ENCODE data around the gene TMA7.
"Not testable (repeated sequence)": the region's sequence is repeated elsewhere in the genome, so short reads cannot be mapped to it uniquely, and the experiment has no call there.

Gene TMA7

DNA sequence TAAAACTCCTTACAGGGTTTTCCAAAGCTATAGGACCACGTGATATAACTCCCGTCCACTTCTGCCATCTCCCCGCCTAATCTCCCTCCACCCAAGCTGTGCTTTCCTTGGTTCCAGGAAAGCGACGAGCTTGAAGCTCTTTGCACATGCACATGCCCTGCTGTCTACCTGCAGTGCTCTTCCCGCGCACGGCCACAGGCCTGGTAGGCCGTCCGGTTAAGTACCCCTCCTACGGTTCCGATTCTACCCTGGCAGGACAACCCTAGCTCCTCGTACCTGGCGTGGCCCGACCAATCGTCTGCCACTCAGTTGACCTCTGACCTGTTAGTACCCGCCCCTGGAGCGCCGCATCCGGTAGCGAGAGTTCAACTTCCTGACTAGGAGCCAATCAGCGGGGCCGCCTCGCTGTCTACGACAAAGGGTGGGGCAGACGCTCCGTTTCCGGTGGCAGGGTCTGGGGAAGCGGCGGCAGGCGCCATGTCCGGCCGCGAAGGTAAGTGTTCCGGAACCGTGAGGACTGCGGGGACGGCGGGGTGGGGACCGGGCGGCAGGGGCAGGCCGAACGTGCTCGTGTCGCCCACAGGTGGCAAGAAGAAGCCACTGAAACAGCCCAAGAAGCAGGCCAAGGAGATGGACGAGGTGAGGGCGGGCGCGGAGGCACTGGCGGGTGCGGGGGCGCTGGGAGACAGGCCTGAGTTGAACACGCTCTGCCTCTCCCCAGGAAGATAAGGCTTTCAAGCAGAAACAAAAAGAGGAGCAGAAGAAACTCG, at the start of gene TMA7, which contains the start of gene CCDC51:
TSS of gene TMA7 (plus strand) at position 438 of the 770 bp plus-strand sequence. CDS start at position 478, 40 bp downstream.
TSS of gene CCDC51 (minus strand) at position 300 of the 770 bp plus-strand sequence. CDS start 4,991 bp downstream, outside the sequence.
- peak; percentile 99 for DNase-seq (ENCODE audit: low spot score)

DNA sequence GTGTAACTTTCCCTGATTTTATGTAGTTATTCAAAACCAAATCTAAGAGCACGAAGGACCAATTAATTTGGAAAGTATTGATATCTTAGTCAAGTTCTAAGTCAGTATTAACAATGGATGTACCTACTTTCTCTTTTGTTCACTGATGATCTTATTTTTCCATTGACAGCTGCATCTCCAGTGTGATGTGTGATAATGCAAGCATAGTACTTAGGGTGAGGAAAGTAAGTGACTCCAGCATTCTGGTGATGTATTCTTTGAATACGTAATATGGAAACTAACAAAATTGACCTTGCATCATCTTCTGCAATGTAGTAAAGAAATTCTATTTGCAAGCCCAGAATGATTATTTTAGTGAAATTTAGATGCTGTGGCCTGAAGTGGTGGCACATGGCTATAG, 45.7 kb upstream of the TMA7 start:
- no peak for DNase-seq (ENCODE audit: low spot score)

DNA sequence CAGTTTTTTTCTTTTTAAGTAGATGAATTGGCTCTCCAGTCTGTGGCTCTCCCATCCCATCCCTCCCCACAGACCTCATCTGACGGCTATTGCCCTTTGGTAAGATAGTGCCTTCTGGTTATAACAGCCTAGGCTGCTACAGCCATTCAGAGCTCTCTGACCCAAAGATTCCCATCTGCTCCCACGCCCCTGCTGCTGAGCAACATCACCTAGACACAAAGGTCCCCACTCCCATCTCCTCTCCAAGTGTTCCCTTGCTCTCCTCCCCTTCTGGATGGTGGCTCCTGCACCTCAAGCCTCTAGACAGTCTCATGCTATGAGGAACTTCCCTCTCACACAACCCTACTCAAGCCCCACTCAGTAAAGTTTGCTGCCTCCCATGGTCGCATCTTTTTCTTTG, 44.3 kb upstream of the TMA7 start:
- no peak for DNase-seq (ENCODE audit: low spot score)

DNA sequence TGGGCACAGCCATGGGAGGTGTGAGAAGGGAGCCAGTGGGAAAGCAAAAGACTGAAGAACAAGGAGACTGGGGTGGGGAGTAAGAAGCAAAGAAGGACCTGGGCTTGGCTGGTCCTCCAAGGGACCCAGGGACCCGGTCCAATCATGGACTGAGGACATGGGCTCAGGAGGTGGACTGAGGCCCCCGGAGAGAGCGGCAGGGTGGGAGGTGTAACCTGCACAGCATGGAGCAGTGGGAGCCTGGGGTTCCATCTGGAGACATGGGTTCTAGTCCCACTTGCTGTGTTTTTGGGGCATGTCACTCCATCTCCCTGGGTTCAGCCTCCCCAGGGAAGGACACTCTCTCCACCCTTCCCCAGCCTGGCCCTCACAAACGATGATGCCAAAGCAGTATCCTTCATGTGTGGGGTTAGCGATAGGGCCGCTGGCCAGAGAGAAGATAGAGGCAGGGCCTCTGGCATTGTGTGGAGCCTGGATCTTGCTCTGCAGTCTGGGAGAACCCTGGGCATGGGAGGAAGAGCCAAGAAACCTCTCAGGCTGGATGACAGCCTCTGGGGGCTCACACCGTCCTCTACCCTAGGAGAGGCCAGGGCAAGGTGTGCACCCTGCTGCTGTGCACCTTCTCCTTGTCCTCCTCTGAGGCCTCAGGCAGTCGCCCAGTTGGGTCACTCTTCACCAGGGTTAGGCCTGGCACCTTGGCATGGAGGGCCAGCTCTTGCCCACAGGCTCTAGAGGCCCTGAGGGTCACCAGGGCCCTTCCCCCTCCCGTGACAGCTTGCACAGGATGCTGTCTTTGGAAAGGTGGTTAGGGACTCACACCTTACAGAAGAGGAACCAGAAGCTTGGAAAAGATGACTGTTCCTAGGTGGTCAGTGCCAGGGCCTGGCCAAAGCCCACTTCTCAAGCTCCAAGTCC, 42.0 kb upstream of the TMA7 start:
- no peak for DNase-seq (ENCODE audit: low spot score)

DNA sequence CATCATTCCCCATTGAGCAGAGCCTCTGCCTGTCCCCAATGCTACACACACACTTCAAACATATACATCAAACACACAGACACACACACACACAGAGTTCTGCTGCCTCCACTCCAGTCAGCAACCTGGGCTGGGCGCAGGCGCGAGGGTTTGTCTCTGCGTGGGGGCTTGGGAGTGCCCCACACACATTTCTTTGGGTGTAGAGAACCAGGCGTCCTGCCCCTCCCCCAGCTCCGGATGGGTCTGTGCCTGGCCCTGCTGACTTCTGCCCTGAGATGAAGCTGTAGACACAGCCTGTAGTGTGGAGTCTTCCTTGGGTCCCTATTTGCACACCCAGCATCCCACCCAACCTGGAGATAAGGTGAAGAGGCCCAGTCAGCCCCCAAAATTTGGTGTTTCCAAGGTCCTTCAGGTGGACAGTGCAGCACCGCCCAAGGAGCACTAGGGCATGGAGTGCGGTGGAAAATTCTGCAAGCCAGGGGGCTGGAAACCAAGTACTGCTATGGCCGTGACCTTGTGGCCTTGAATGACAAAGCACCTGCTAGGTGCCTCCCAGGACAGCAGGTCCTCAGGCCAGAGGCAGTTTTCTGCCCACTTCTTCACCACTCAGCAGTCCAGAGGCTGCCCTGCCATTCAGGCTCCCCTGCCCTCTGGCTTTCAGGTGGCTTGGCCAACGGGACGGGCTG, 41.2 kb upstream of the TMA7 start:
- DNase-seq (ENCODE audit: low spot score), result no peak

DNA sequence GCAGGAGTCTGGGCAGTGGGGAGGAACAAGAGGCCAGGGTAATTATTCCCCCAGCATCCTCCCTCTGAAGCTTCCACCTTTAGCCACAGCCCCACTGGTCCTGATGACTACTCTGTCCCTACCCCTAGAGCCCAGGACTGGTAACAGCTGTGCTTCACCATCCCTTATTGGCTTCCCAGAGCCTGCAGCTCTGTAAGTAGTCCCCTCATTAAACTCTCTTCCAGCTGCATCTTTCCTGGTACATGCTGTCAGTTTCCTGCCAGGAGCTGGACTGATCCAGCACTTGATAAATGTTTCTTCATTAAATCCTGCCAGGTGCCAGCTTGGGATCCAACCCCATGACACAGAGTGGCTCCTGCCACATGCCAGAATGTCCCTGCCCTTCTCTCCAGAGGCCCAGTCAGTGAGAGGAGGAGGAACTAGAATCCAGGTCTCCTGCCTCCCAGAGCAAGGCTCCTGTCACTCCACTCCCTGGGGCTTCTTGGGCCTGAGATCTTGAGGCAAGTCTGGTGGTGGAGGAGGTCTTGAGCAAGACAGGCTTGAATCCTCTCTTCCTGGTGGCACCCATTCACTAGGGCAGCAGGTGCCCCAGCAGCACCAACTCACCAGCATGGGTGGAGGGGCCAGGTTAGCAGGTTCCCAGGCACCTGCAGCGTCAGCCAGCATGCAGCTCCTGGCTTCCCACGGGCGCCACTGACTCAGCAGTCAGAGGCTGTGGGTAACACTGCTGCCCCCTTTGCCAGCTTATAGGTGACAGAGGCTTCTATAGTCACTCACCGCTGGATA, 40.5 kb upstream of the TMA7 start:
- peak; percentile 2 for DNase-seq (ENCODE audit: low spot score)

DNA sequence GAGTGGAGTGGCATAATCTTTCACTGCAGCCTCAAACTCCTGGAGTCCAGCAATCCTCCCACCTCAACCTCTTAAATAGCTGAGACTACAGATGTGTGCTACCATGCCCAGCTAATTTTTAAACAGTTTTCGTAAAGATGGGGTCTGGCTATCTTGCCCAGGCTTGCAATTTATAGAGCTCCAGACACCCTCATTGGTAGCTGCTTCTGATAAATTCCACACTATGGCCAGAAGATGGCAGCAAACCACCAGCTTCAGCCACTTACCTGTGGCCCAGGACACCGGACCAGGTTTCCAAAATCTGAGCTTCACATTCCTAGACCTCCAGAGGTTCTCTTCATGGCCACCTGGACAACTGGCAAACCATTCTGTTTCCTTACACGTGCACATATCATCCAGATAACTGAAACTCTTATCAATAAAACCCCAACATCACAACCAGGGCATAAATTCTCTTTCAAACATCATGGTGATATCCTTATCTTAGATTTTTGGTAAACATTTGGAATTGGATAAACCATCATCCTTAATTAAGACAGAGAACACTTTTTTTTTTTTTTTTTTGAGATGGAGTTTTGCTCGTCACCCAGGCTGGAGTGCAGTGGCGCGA, 39.1 kb upstream of the TMA7 start:
- peak; percentile 87 for DNase-seq (ENCODE audit: low spot score)

DNA sequence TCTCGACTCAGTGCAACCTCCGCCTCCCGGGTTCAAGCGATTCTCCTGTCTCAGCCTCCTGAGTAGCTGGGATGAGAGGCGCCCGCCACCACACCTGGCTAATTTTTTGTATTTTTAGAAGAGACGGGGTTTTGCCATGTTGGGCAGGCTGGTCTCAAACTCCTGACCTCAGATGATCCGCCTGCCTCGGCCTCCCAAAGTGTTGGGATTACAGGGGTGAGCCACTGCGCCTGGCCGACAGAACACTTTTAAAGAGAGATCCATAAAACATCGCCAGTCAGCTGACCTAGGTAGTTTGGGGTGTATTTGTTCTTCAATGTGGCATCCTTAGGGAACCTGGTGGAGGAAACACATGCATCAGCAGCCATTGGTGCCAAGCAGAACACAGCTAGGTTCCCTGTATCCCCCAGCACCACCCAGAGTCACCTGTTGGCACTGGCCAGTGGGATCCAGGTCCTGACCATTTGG, 38.6 kb upstream of the TMA7 start:
- DNase-seq (ENCODE audit: low spot score), result not testable (repeated sequence)

DNA sequence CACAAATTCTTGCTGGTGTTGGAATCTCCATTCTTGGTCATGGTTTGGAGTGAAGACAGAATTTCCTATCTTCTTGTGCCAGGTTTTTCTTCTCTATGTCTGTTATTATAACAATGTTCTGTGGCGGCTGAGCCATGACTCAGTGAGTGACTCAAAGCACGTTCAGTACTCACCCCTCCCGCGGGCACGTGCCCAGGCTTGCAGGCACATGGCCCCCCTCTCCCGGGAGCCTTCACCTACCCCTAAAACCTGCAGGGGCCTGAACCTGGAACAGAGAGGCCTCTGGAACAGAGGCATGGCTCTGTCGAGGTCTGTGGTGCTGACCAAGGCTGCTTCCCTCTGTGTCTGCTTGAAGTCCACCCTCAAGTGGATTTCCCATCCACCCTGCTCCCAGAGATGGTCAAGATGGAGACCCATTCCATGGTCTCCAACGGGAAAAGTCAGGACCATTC, 37.8 kb upstream of the TMA7 start:
- peak; percentile 30 for DNase-seq (ENCODE audit: low spot score)

DNA sequence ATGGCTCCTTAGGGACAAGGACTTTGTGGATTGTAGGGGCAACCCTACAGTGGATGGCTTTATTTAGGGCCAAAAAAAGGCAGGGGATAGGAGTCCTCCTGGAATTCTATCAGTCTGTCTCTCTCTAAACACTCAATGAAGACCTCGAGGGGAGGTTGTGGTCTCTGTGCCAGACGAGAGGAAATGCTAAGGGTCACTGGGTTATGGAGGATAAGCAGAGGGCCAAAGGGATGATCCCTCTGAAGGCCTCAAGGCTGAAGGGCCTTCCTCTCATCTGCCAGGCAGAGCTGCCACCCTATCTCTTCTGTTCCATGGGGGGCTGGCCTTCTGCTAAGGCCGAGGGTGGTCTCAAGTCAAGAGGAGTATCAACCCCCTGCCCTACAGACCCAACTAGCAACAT, 37.1 kb upstream of the TMA7 start:
- DNase-seq (ENCODE audit: low spot score), result no peak

DNA sequence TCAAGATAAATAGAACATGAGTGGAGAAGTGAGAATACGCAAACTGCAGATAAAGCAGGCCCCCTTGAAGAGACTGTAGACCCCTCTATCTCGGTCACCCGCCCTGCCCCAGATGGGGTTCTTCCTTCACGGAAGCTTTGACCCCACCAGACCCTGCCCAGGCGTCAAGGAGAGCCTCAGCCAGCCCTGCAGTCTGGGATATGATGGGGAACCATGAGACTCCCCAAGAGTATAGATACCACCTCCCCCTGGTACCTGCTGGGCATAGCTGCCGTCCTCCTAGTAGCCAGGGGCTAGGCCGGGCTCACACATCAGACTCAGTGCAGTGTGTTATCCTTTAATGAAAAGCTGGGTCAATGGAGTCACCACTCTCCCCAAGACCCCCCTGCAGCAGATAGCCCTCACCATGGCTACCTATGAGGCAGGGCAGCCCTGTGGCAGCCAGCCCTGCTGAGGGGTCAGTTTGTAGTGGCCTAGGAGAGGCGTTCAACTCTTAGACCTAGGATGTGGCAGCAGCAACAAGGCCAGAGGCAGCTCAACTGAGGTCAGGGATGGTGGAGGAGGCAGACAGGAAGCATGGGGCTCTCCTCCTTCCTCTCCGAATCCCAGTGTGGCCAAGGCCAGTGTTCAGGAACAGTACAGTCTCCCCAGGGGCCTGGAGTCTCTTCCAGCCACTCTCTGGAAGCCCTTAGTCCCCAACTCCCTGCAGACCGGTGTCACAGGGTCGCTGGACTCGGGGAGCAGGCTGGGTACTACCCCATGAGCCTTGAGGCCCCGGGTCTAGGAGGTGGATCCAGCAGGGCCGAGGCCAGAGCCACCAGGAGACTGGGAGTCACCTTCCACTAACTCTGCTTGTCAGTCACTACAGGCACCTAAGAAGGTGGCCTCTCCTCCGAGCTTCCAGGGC, 36.3 kb upstream of the TMA7 start:
- DNase-seq (ENCODE audit: low spot score), result no peak

DNA sequence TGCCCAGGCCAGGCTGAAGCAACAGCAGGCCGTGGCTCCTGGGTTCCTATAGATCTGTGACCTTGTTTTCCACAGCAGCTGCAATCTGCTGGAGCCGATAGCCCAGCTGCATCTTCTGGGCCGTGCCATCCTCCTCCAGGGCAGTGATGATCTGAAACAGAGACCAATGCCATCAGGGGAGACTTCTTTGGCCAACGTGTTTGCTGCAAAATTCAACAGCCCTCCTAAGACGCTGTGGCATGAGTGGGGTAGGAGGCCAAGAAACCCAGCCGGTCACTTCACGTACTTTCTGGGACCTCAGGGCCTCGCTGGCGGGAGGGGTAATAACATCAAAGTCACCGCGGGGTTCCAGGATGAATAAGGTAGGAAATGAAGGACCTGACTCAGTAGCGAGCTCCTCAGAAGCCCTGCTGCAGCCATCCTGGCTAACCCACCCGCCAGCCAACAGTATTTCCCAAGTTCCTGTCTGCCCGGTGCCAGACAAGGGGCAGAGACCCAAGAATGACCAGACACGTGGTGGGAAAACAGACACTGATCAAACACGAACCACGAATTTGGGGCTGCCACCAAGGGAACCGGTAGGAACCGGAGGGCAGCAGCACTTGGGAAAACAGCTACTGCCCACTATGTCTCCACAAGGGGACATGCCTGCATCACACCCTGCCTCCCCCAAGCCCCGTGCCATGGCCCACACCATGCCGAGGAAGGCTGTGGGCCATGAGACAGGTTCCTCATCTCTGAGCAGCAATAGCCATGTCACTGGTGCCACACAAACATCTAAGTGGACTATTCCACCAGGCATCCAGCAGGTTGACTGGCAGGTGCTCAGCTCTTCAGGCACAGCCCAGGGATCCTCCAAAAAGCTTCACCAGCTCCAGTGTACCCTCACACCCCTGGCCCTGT, 35.4 kb upstream of the TMA7 start:
- DNase-seq (ENCODE audit: low spot score), result peak; percentile 6

DNA sequence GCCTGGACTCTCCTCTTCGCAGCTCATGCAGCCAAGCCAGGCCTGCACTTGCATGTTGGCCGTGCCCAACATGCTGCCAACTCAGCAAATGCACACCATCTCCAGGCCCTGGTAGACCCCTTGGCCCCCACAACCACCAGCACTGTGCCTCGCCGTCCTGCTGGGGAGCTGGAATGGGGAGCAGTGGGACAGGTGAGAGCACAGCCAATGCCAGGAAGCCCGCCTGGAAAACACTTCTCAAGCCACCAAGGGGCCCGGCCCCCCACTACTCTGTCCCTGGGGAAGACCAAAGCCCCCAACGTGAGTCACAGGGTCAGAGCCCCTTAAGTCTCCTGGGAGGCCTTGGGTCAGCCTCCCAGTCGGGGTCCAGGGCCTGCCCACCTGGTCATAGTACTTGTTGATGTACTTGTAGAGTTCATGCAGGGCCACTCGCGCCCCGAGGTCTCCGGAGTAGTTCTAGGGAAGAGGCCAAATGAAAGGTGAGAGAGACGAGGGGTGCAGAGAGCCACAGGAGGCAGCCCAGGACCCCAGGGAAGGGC, 34.6 kb upstream of the TMA7 start:
- DNase-seq (ENCODE audit: low spot score), result peak; percentile 5

DNA sequence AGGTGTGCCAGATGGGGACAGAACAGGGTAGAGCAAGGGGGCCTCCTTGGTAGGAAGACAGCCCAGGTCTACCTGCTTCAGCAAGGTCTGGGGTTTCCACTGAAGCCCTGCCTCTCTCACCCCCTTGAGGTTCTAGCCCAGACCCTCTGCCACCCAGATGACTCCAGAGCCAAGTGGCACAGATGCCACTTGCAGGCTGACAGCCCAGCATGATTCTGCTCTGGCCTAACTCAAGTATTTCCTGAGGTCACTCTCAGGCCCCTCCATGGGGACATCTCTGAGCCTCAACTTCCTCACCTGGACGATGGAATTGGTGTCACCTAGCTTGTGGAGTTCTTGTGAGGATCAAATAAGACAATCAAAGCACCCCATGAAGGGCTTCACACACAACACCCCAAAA, 34.1 kb upstream of the TMA7 start:
- DNase-seq (ENCODE audit: low spot score), result no peak

DNA sequence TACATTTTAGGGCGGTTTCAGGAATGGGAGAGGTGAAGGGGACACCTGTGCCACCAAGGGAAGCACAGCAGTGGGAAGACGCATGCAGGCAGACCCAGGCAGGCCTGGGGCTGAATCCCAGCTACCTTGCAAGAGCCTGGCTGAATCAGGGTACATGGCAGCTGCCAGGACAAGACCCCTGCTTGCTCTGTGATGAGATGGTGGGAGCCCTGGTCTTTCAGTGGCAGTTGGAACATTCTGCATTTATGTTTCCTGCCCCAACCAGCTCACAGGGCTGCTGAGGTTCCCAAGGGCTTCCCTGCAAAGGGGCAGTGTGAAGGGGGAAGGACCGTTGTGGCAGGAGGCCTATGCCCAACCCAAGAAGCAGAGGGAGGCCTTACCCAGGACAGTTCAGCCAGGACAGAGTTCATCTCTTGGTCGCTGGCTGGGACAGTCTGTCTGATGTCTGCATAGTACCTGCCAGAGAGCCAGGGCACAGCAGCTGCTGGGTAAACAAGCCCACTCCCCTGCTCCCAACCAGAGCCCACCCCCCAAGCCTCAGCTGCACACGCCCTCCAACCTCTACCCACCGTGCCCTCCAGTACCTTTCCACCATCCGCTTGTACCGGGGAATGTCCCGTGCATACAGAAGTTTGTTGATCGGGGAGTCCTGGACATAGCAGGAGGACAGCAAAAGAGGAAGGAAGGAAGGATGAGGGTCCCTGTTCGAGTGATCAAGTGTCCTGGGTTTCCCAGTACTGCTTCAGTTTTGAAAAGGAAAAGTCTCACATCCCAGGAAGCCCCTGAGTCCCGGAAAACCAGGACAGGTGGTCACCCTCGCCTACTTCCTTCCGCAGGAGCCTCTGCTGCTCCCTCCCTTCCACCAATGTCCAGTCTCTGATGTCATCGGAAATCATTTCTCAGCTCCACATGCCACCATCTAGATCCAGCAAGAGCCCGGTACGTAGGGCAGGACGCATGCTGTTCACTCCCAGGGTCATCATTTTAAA, 33.3 kb upstream of the TMA7 start:
- DNase-seq (ENCODE audit: low spot score), result no peak

DNA sequence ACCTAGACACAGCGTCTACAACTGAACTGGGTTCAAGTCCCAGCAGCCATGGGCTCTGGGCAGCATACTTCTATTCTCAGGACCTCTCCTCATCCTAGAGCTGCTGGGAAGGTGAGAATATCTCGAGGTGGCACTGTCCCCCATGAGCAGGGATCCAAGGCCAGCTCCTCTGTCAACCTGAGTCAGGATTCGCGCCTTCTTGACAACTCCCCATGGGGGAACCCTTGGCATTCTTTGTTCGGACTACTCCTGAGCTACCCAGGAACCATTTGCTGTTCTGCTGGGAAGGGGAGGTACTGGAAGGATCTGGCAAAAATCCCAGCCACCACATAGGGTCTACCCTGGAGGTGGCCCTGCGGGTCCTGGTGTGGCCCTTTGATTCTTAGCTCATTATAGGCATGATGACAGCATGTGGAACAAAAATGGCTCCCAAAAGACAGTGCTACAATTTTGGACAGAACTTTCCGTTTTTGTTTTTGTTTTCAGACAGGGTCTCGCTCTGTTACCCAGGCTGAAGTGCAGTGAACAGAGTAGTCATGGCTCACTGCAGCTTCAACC, 32.4 kb upstream of the TMA7 start:
- DNase-seq (ENCODE audit: low spot score), result no peak

DNA sequence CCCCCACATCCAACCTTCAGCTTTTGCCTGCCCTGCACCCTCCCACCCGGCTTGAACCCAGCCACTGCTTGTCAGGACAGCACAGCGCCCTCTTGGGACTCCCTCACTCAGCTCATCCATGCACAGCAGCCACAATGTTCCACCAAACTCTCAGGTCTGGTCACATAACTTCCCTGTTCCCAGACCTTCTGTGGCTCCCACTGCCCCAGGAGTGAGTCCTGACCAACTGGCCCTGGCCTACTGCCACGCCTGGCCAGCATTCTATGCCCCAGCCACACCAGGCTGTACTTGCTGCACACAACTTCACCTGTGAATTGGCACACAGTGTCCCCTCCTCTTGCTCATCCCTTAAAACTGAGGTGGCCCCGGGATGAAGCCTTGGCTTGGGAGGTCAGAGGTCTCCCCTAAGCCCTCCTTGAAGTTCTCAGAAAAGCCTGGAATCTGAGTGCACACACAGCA, 31.2 kb upstream of the TMA7 start:
- no peak for DNase-seq (ENCODE audit: low spot score)
